Chondrocyte (in vitro differentiated cells): Measurements from ENCODE around the gene R3HCC1L. TPM values are rescaled to one million over a fixed set of nuclear protein-coding genes. Genes with fewer than 3 reads are reported as not detected.

Experiments used
- DNase-seq: peaks from one replicate; pipeline ENCODE4 v3.0.0; 2021; ENCODE audit warnings: mixed read lengths, low spot score
- H3K27ac Mint-ChIP-seq: one replicate; pipeline ENCODE4 v1.8.0; 2021; ENCODE audit warnings: mild to moderate bottlenecking, moderate library complexity, mixed read lengths; ENCODE audit not compliant: unreplicated experiment
- H3K27me3 Mint-ChIP-seq: 2 replicates; pipeline ENCODE4 v1.8.0; 2021; ENCODE audit warnings: low read depth, mixed read lengths
- H3K36me3 Mint-ChIP-seq: 2 replicates; pipeline ENCODE4 v1.8.0; 2021; ENCODE audit warnings: low read depth, mixed read lengths
- H3K4me1 Mint-ChIP-seq: 2 replicates; pipeline ENCODE4 v1.8.0; 2021; ENCODE audit warnings: low read depth, mild to moderate bottlenecking, mixed read lengths
- H3K4me3 Mint-ChIP-seq: one replicate; pipeline ENCODE4 v1.8.0; 2021; ENCODE audit warnings: mild to moderate bottlenecking, moderate library complexity, mixed read lengths; ENCODE audit not compliant: unreplicated experiment
- H3K9me3 Mint-ChIP-seq: 2 replicates; pipeline ENCODE4 v1.8.0; 2021; ENCODE audit warnings: low read depth, mixed read lengths
- CTCF ChIP-seq: fragments of 200-600 bp; sonication (generic); IDR thresholded peaks from 2 replicates; pipeline ENCODE4 v1.5.0; 2021; ENCODE audit warnings: antibody characterized with exemption, mild to moderate bottlenecking, moderate library complexity
- total RNA-seq: library from RNA; stranded (reverse); gene quantifications from 3 replicates; pipeline ENCODE4 v1.2.1, GENCODE V29; 2021

The R3HCC1L gene
- total RNA-seq, 1 donor from 2014 or later: 9.1 TPM

DNA sequence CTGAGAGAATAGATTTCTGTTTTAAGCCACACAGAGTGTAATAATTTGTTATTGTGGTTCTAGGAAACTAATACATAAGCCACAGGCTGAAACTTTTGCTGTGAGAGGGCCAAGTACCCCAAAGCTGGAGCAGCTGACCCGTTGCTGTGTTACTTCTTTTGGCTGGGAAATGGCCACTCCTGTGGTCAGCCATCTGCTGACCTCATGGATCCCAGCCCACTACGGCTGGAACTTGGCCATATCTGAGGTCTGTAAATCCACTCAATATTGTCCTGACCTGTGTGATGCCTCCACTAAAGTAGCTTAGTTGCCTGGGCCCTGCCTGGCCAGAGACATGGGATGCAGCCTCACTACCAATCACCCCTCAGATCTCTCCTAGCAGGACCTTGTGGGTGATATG is 151.0 kb downstream of the R3HCC1L start:
- Mint-ChIP-seq H3K9me3 (peaks cover 13% of the 10 kb centered on the region), H3K4me1 (no peaks in the 10 kb centered on the region), H3K36me3 (no peaks in the 10 kb centered on the region), H3K27me3 (peaks cover 22% of the 10 kb centered on the region), H3K4me3 (no peak overlapping the region), H3K27ac (no peak overlapping the region)
- TF ChIP-seq CTCF: no peak
- no peak for DNase-seq

GRCh38 chr10:98286419-98286818 is 152.0 kb downstream of the R3HCC1L start:
- H3K4me1 Mint-ChIP-seq: no peaks in the 10 kb centered on the region
- no peaks in the 10 kb centered on the region for H3K36me3 Mint-ChIP-seq
- H3K27ac Mint-ChIP-seq: no peak overlapping the region
- H3K4me3 Mint-ChIP-seq: no peak overlapping the region
- TF ChIP-seq CTCF: no peak
- DNase-seq: no peak
- H3K9me3 Mint-ChIP-seq: peaks cover 5% of the 10 kb centered on the region
- H3K27me3 Mint-ChIP-seq: peaks cover 20% of the 10 kb centered on the region

GRCh38 chr10:98287321-98287720 is 152.9 kb downstream of the R3HCC1L start:
- peaks cover 3% of the 10 kb centered on the region for H3K9me3 Mint-ChIP-seq
- H3K4me3 Mint-ChIP-seq: no peak overlapping the region
- H3K4me1 Mint-ChIP-seq: peaks cover under 1% of the 10 kb centered on the region
- TF ChIP-seq CTCF: no peak
- no peak overlapping the region for H3K27ac Mint-ChIP-seq
- no peaks in the 10 kb centered on the region for H3K36me3 Mint-ChIP-seq
- DNase-seq: no peak
- peaks cover 20% of the 10 kb centered on the region for H3K27me3 Mint-ChIP-seq

DNA sequence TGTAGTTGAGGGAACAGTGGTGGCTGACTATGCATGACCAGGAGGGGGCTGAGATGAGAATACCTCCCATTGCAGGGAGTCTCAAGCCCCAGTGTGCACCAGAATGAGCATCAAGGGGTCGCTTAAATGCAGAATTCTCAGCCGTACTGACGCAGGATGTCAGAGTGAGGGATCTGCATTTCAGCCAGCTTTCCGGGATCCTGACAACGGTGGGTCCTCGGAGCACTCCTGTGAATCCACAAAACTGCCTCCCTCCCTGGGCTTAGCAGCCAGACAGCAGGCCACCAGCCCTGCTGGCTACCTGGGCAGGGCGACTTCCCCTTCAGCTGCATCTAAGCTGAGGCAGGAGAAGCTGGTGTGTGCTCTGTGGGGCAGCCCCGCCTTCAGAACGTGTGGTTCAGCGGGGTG is 155.3 kb downstream of the R3HCC1L start:
- TF ChIP-seq CTCF: no peak
- Mint-ChIP-seq H3K4me3 (no peak overlapping the region), H3K9me3 (no peaks in the 10 kb centered on the region), H3K27ac (no peak overlapping the region), H3K36me3 (no peaks in the 10 kb centered on the region), H3K4me1 (peaks cover 16% of the 10 kb centered on the region), H3K27me3 (peaks cover 14% of the 10 kb centered on the region)
- DNase-seq: no peak

DNA sequence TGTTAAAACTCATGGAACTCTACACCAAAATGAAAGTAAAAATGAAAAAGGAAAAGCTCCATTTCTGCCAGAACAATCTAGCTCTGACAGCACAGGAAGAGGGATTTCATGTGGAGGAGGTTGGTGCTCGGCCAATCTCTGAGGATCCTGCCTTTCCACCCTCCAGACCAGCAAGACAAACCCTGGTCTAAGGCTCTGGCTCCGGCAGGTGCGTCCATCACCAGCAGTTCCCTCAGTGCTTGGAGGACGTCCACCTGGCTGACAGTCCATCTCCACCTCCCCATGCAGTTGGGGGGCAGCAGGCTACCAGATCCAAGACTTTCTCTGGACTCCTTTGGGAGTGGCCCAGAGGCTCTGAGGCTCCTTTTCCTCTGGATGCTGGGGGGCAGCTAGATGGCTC is 158.5 kb downstream of the R3HCC1L start:
- no peaks in the 10 kb centered on the region for H3K36me3 Mint-ChIP-seq
- H3K9me3 Mint-ChIP-seq: no peaks in the 10 kb centered on the region
- no peak overlapping the region for H3K4me3 Mint-ChIP-seq
- no peak for DNase-seq
- peaks cover 14% of the 10 kb centered on the region for H3K27me3 Mint-ChIP-seq
- H3K4me1 Mint-ChIP-seq: peaks cover 36% of the 10 kb centered on the region
- H3K27ac Mint-ChIP-seq: no peak overlapping the region
- TF ChIP-seq CTCF: no peak
